ENCODE data around the gene GPR158. TPM values are rescaled to one million over a fixed set of nuclear protein-coding genes. Genes with fewer than 3 reads are reported as not detected.
"Not testable (repeated sequence)": the region's sequence is repeated elsewhere in the genome, so short reads cannot be mapped to it uniquely, and the experiment has no call there.

The GPR158 gene
- polyA plus RNA-seq, 1 donor, result 0.27 TPM

- DNase-seq, result no peak
Measured at GRCh38 chr10:25304606-25305005, 129.8 kb downstream of the GPR158 start.

- no peak for DNase-seq
Measured at GRCh38 chr10:25306386-25306785, 131.6 kb downstream of the GPR158 start.

GRCh38 chr10:25308278-25308677, 133.5 kb downstream of the GPR158 start:
- DNase-seq, result no peak

GRCh38 chr10:25317596-25318211, 142.9 kb downstream of the GPR158 start:
- not testable (repeated sequence) for DNase-seq

- no peak for DNase-seq
Measured at GRCh38 chr10:25327273-25327672, 152.5 kb downstream of the GPR158 start.

GRCh38 chr10:25328361-25328760, 153.6 kb downstream of the GPR158 start:
- DNase-seq, result no peak

GRCh38 chr10:25329587-25329986, 154.8 kb downstream of the GPR158 start:
- DNase-seq, result not testable (repeated sequence)

GRCh38 chr10:25334445-25334844, 159.6 kb downstream of the GPR158 start:
- no peak for DNase-seq

- no peak for DNase-seq
Measured at GRCh38 chr10:25336330-25336729, 161.5 kb downstream of the GPR158 start.

GRCh38 chr10:25338271-25338670, 163.5 kb downstream of the GPR158 start:
- DNase-seq, result no peak

GRCh38 chr10:25339966-25340365, 165.2 kb downstream of the GPR158 start:
- no peak for DNase-seq

- DNase-seq, result no peak
Measured at GRCh38 chr10:25349520-25349919, 174.7 kb downstream of the GPR158 start.

GRCh38 chr10:25356609-25357008, 181.8 kb downstream of the GPR158 start:
- DNase-seq, result no peak

- no peak for DNase-seq
Measured at GRCh38 chr10:25357269-25357668, 182.5 kb downstream of the GPR158 start.

- no peak for DNase-seq
Measured at GRCh38 chr10:25382029-25382810, 207.4 kb downstream of the GPR158 start.

GRCh38 chr10:25382901-25383300, 208.1 kb downstream of the GPR158 start:
- not testable (repeated sequence) for DNase-seq

- DNase-seq, result no peak
Measured at GRCh38 chr10:25383686-25384085, 208.9 kb downstream of the GPR158 start.

GRCh38 chr10:25384618-25385017, 209.8 kb downstream of the GPR158 start:
- DNase-seq, result no peak

GRCh38 chr10:25388188-25388861, 213.5 kb downstream of the GPR158 start:
- no peak for DNase-seq

GRCh38 chr10:25388862-25389206, 214.0 kb downstream of the GPR158 start:
- no peak for DNase-seq

GRCh38 chr10:25390733-25391132, 215.9 kb downstream of the GPR158 start:
- no peak for DNase-seq

- DNase-seq, result no peak
Measured at GRCh38 chr10:25392132-25392531, 217.3 kb downstream of the GPR158 start.

- DNase-seq, result no peak
Measured at GRCh38 chr10:25393621-25394020, 218.8 kb downstream of the GPR158 start.
